Dermis microvascular lymphatic vessel endothelial cell (primary cell): ENCODE data around the gene KLF16. TPM values are rescaled to one million over a fixed set of nuclear protein-coding genes. Genes with fewer than 3 reads are reported as not detected.

Experiments used
- DNase-seq, 2 donors: peaks; one replicate each; pipeline versions ENCODE4 v3.0.0 to v3.0.0-alpha.2; 2010; ENCODE audit warnings: low read depth in 2 of 2
- total RNA-seq: library from RNA; depleted of rRNA; stranded (reverse); fragments of >200 nt; gene quantifications from 2 replicates; pipeline ENCODE4 v1.2.1, GENCODE V29; 2014

The KLF16 gene
- total RNA-seq, 1 donor from 2014 or later, result 3.7 TPM

DNA sequence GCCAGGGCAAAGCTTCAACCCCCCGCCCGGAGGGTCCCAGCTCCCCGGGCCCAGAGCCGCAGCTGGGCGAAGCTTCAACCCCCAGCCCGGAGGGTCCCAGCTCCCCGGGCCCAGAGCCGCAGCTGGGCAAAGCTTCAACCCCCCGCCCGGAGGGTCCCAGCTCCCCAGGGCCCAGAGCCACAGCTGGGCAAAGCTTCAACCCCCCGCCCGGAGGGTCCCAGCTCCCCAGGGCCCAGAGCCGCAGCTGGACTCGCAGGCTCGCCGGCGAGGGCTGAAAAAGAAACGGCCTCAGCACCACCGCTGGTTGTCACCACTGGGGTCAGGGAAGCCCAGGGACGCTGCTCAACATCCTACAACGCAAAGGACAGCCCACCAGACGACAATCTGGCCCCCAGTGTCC, 20.3 kb downstream of the KLF16 start:
- DNase-seq, result no peak

DNA sequence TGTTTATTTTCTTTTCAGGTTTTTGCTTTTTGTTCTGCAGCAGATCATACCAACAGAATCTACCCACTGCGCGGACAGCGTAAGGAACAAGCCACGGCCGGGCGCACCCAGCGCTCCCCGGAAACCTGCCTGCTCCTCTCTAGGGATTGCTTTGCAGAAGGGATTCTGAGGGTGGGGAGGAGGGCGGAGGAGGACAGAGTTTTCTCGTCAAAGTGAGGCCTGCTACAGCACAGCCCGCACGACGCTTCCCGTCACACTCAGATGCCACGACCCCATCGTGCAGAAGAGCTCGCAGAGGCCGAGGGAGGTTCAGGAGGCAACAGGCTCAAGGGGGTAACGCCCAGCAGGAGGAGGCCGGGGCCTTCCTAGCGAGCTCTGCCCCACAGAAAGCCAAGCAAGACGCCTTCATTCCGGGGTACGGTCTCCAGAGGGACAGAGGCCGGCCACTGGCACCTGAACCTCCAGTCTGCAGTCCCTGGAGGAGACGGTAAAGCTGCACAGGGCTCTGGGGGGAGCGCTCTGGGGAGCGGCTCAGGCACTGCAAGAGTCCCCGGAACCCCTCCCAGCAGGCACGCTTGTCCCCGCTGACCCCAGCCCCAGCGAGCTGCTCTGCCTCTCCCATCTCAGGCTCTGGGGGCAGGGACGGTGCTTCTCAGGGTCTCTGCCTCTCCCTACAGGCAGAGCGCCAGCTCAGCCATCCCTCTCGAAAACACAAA, 22.0 kb downstream of the KLF16 start:
- DNase-seq, result no peak

DNA sequence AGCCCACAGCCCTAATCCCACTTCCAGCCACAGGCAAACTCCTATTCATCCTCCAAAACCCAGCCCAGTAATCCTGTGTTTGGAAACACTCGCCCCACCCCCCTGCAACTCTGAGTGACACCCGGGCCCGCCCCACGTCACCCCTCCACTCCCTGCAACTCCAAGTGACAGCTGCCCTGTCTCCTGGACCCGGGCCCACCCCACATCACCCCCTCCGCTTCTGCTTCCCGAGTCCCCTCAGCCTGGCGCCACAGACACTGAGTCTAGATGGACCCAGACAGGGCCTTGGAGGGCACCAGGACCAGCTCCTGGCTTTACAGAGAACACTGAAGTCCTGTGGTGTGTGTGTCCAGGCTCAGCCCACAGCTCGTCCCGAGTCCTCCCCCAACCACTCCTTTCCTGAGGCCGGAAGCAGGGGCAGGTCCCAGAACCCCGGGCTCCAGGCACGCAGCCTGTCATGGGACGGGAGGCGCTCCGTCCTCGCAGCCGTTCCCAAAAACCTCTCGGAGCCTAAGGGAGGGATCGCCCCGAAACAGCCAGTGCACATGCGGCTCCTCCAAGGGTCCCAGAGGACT, 22.8 kb downstream of the KLF16 start:
- peak; percentile 61 to 76 for DNase-seq

DNA sequence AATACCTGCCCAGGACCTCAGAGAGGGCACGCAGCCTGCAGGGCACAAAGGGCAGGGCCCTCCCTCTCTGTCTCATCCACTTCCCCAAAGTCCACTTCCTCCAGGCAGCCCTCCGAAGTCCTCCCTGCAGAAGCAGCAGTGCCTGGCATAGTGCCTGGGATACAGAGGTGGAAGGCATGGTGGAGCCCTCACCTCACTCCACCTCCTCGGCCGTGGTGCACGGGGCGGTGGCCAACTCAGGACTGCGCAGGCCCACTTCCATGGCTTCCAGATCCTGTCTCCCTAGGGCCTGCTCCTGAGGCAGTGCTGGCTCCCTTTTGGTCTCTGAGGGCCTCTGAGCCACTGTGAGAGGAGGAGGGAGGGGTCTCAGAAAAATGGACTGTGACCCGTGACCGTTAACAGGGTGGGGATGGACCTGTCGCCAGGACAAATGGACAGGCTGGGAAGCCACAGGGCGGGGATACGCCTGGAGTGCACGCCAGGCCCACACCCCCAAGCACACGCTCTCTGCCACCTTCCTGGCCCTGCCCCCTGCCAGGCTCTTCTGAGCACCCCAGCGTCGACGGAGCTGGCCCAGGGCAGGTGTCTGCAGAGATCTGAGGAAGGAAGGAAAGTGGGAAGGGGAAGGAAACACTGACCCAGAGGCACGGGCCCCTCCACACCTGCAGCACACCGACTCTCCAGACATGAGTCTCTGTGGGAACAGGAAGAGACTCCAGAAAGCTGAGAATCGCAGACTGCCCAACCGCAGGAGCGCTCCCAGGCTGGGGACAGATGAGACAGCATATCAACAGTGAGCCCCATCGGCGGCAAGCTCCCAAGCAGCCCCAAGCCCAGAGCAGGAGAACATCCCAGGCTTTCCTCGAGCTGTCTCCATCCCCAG, 23.5 kb downstream of the KLF16 start:
- DNase-seq, result no peak

DNA sequence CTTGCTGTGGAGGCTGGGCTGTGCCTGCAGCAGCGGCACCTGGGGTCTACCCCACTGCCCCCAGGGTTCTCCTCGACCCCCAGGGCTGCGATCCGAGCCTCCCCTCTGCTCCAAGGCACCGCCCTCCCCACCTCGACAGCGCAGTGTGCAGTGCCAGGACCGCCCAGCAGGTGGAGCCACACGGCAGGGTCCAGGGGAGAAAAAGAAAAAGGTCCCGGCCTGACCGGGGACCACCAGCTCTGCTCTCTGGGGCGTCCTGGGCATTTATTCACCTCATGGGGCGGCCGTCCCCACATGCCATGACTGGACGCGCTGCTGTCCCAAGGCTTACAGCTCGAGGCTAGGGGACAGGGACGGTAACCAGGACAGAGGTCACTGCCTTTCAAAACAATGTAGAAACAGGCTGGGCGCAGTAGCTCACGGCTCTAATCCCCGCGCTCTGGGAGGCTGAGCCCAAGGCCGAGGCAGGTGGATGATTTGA, 25.7 kb downstream of the KLF16 start:
- DNase-seq, result peak; percentile 9 to 54

DNA sequence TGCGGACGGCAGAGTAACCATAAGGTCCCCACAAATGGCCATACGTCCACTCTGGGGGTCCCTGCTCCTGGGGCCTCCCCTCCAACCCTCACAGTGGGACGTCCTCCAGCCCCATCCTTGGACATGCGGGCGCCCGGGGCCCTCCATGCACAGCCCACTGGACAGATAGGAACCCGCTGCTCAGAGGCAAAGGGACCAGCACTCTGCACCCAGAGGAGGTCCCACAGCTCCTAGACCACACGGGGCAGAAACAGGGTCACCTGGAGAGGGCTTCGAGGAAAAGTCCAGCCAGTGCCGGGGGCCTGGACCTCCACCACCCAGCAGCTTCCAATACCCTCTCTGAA, 26.2 kb downstream of the KLF16 start:
- no peak for DNase-seq

DNA sequence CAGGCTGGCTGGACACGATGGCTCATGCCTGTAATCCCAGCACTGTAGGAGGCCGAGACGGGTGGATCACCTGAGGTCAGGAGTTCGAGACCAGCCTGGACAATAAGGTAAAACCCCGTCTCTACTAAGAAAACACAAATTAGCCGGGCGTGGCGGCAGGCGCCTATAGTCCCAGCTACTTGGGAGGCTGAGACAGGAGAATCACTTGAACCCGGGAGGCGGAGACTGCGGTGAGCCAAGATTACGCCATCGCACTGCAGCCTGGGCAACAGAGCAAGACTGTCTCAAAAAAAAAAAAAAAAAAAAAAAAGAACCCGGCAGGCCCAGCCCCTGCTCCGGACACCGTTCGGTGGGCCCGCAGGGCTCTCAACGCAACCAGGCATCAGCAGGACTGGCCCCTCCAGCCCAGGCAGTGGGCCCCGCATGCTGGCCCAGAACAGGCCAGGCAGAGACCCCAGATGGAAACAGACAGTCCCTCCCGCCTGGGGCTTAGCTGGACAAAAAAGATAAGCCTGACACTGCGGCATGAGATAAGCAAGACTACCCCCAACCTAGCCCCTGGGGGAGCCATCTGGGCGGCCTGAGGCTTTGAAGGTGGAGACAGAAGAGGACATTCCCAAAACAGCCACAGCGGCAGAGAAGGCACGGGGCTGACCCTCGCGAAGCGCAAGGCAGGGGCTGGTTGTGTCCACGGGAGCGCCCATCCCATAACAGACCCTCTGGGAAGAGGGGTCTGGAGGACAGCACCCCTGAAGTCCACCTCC, 26.7 kb downstream of the KLF16 start:
- DNase-seq, result no peak

DNA sequence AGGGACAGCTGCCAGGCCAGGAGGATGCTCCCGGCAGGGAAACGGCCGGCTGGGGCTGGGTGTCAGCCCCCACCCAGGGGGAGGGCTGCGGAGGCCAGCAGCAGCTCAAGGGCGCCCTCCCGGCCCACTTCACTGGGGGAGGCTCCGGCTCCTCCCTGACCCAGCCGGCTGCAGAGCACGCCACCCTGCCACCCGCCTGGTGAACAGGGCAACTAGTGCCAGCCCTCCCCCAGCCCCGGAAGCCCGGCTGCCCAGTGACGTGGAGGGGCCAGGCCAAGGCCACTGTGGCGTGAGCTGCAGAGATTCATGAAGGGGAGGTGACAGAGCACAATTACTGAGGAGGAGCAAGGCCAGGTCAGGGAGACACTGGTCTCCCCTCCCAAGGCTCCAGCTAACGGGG, 29.8 kb downstream of the KLF16 start:
- DNase-seq, result no peak

DNA sequence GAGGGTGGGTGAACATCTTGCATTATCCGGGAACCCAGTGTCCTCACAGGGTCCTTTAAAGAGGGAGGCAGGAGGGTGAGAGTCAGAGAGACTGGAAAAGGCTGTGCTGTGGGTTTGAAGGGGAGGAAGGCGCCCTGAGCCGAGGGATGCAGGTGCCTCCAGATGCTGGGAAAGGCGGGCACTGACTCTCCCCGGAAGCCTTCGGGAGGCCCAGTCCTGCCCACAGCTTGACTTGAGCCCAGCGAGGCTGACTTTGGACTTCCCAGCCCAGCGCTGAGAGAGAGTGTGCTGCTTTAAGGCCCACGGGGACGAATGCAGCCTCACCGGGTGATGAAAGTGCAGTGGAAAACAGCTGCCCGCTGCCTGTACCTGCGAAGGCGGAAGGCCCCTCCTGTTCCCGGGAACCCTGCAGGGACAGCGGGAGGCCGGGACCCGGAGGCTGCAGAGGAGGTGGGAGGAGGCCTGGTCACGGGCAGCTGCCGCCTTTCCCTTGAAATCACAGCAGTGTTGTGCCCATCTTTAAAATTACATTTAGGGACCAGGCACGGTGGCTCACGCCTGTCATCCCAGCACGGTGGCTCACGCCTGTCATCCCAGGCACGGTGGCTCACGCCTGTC, 31.2 kb downstream of the KLF16 start:
- DNase-seq, result no peak

DNA sequence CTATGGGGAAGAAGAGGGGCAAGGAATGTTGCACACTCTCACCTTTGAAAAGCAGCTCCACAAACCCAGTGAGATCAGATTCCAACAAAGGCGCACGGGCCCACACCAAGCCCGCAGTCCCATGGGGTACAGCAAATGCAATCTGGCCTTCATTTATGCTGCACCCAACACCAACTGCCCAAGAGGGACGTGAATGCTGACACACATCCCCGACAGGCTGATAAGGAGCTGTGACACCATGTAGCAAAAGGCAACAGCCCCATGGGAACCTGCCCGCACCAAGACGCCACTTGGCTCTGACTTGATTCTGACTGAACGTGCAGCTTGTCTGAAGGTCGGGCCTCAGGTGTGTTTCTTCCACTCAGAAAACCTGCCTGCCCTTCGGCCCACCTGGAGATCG, 32.4 kb downstream of the KLF16 start:
- DNase-seq, result no peak

DNA sequence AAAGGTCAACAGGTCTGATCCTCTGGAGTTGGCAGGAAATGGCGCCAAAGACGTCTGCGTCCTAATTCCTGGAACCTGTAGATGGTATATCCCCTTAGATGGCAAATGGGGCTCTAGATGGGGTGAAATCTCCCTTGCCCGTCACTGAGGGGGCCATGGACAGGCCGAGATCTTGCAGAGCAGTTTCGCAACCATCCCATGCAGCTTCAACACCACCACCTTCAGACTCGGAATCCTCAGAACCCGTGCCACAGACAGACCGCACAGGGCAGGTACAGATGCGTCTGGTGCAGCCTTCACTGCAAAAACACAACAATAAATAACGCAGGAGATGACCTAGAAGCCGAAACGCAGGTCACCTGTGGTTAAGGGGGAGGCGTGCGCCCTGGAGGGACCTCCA, 32.8 kb downstream of the KLF16 start:
- DNase-seq, result no peak

DNA sequence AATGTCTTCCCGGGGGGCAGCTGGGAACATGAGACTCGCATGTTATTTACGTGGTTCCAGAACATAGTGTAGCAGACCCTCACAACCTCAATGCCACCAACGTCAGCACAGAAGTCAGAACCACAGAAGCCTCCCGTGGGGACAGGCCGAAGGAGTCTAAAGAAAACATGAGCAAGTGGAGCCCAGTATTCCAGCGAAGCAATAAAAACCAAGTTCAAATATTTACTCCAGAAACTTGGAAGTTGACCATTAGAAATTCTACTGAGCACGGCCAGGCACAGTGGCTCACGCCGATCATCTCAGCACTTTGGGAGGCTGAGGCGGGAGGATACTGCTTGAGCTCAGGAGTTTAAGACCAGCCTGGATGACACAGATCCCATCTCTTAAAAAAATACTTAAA, 33.4 kb downstream of the KLF16 start:
- DNase-seq, result no peak

DNA sequence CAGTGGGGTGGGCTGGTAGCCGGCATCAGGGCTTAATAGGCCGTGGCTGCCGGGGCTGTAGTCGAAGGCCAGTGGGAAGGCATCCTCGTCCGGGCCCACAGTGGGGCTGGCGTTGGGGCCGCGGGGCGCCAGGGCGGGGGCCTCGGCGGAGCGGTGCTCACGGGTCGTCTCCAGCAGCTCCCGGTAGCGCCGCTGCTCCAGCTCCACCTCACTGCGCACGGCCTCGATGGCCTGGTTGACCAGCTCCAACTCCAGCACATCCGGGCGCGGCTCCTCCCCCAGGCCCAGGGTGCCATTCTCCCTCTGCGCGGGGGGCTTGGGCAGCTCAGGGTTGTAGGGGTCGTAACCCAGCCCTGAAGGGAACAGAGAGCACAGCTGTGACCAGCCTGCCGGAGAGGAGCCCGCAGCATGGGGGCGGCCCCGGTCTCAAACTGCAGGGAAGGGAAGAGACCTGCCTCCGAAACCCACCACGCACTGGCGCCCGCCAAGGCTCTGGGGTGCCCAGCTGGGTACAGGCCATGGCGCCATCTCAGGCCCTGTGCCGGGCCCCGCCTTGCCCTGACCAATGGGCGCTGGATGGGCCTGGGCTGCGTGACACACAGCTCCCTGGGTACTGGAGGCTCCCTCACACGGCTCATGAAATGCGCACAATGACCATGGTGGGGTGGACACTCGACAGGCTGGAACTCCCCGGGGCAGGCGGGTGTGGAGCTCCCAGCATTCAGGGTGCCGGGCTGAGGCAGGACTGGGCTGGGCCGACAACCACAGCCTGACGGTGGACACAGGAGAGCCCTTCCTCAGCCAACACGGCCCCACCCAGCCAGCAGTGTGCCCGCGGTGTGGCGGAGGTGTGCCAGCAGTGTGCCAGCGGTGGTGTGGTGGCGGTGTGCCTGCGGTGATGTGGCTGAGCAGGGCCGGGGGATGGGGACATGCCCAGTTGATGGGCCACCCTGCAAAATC, 34.8 kb downstream of the KLF16 start:
- DNase-seq, result no peak

DNA sequence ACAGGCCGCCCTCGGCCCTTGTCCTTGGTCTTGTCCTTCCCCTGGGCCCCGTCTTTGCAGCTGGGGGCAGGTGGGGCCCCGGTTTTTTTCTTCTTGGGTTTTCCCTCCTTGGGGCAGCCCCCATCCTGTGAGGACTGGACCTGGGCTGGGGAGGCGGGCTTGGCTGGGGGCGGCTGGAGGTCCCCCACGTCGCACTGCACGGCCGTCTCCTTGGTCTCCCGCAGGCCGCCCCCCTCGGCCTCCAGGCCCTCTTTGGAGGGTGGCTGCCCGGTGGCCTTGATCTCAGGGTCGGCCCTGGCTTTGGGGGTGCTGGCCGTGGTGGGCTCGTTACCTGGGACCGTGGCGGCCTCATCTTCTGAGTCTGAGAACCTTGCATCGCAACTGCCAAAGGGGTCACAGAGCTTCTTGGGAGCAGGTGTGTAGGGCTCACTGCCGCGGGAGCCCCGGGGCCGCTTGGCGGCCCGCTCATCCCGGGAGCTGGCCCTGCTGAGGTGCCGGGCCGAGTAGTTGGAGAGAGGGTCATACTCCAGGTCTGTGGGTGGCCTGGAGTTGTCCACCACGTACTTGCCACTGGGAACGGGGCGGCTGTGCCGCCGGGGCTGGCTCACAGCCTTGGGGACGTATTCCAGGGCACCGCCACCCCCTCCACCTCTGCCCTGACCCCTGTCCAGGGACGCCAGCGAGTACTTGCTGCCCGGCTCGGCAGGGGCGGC, 35.7 kb downstream of the KLF16 start:
- no peak for DNase-seq

DNA sequence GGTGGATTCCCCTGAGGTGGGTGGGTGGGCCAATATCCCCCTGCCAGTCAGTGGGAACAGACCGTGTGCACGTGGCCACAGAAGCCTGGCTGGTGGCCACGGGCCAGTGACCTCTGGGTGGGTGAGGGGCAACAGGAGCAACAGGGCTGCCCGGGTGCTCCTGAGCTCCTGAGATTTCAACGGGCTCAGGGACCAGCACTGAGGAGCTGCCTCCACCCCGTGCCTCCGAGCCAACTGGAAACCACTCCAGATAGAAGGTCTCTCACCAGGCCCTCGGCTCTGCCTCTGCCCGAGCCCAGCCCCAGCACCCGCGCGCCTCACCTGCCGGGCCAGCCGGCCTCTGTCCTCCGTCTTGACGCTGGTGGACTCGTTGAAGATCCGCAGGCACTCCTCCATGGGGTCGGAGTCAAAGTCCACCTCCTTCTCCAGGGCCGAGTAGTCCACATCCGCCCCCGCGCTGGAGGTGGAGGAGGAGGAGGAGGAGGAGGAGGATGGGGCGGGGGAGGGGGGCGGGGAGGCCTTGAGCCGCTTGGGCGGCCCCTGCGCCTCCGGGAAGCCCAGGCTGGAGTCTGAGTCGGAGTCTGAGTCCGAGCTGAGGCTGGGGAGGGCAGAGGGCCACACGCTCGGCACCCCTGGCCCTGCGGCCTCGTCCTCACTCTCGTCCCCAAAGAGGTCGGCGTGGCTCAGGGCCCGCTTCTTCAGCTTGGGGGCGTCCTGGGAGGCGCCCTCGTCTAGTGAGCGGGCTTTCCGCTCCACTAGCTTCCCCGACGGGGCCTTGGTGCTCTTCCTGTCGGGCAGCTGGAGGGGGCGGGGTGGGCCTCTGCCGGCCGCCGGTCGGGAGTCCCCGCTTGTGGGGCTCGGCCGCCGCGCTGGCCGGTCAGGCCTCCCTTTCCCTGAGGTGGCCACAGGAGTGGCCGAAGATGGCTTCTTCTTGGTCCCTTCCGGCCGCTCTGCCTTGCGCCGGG, 36.5 kb downstream of the KLF16 start:
- no peak for DNase-seq

DNA sequence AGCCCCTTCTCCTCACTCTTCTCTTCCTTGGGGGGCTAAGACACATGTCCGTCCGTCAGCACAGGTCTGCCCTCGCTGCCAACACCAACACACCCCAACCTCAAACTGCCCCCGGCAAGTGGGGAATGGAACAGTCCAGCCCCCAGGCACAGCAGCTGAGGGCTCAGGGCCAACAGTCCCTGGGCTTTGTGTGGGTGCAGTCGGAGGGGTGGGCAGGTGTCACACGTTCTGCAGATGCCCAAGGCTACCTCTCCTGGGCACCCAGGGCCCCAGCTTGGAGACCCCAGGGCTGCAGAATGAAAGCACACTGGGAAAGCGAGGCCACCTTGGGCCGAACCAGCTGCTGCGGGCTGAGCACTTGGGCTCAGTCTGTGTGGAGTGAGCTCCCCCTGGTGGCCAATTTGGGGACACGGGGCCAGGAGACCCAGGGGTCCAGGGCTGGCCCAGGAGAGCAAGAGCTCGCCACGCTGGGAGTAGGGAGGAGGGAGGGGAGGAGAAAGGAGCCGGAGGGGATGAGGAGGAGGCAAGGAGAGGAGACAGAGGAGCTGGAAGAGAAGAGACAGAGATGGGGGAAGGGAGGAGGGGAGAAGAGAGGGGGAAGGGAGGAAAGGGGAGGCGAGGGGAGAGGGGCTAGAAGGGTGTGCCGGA, 37.3 kb downstream of the KLF16 start:
- DNase-seq, result peak in 1 of 2 donors; percentile 61

DNA sequence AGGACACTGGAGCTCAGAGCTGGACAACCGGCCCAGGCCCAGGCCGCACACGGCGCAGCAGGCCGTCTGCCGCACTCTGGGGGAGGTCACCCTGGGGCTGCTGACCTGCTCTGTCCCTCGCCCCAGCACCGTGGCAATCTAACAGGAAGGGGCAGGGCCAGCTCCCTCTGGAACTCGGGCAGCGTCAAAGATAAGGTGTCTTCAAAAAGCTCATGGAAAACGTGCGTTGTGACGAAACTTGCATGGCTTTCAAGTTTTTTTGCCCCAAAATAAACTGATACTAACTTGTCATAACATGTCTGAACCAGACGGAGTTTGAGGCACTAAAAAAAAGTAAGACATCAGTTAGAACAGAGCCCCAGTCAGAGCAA, 39.1 kb downstream of the KLF16 start:
- DNase-seq, result no peak
